HG03342 (cell line): ENCODE results near the gene ABCC3.

Source experiments
- ATAC-seq: cut with Tn5 transposase; IDR thresholded peaks from one replicate; pipeline ENCODE4 v1.9.1; 2021; ENCODE audit warnings: mild to moderate bottlenecking, moderate library complexity; ENCODE audit not compliant: unreplicated experiment

Gene ABCC3

DNA sequence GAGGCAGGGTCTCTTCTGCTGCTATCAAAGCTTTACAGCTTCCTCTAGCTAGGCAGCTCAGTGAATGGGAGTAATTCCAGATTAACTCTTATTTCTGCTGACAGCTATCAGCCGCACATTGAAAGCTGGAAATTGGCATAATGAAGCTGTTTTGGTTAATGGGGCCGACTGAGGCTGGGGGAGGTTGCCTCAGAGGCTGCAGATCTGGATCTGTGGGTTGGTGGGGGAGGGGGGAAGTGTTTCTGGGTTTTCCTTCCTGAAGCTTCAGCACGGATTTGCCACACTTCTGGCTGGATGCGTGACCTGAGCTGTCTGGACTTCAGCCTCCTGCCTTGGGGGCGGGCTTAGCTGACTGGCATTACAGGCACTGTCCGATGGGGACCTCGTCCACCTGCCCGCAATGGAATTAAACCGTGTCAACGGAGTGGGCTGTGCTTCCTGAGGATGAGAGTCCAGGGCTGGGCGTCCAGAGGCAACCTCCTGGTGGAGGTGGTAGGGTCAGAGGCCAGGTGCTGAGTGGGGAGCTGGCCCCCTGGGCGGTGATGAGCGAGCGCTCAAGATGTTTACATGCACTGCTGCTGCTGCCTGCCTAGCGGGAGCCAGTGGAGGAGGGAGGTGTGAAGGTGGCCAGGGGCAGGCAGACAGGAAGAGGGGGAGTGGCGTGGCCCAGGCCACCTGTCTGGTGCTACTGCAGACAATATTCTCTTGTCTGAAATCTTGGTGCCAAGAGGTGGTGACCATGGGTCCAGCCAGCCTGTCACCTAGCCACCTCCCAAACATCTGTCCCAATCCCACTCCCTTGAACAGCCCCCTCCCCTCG, 6.7 kb upstream of the ABCC3 start:
- no peak for ATAC-seq

DNA sequence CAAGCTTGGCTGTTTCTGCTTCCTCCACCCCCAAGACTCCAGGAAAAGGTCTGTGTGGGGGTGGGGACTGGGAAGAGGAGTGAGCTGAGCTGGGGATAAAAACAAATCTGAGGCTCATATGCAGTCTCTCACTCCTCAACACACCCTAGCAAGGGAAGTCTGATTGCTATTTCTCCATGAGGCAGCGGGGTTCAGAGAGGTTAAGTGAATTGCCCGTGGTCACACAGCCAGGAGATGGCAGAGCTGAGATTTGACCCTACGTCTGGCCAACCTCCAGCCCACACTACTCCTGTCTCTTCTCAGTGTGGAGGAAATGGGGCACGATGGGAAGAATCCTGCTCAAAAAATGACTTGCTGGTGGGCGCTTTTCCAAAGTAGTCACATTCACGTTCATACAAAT, 4.8 kb upstream of the ABCC3 start:
- ATAC-seq: no peak

DNA sequence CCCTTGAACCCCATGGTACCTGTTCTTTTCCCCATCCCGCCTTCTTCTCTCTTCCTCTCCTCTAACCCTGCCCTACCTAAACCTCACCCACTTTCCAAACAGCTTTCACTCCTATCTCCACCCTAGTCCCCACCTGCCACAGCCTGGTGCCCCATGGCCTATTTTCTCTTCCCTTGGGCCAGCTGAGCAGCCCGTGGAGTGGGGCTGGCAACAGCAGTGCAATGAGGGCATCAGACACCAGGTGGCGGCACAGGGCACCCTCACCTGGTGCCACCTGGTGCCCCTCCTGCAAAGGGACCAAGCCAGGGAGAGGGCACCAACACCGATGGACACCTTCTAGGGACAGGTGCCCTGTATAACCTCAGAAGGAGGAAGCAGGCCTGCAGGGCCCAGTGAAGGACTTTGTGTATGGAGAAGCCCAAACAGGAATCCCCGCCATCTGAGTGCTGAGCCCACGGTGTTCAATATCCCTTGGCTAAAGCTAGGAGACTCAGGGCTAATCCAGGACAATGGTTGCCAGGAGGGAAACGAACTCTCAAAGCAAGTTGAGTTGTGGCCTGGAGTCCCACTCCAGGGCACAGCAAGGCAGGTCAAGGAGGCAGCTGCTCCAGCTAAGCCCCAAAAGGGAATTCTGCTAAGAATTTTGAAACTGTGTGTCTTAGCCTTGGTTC, 4.0 kb upstream of the ABCC3 start:
- no peak for ATAC-seq

DNA sequence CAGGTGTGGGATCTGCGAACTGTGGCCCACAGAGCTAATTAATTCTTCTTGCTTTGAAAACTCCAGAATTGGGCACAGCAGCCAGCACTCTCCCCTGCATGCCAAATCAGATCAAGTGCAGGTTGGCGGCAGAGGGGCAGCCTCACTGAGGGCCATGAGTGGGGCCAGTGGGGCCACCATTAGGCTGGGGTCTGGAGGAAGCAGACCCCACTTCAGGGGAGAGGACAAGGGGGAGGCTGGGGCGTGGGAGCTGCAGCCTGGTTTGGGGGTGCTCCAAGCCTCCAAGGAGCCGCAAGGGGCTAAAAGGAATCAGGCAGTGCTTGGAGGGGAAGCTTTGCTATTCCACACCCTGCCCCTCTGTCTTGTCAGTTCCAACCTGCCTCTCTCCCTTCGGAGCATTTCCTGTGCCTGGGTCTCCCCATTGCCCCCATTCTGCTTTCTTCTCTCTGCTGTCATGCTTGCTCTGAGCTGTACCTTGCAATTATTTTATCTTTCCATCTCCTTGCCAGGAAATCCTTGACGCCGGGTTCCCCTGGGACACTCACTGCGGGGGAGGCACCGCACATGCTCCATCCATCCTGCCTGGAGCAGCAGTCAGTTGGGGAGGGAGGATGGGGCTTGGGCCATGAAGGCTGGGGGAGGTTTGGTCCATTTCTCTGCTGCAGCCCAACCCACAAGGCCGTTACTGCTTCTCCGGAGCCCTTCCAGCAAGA, 3.3 kb upstream of the ABCC3 start:
- no peak for ATAC-seq

DNA sequence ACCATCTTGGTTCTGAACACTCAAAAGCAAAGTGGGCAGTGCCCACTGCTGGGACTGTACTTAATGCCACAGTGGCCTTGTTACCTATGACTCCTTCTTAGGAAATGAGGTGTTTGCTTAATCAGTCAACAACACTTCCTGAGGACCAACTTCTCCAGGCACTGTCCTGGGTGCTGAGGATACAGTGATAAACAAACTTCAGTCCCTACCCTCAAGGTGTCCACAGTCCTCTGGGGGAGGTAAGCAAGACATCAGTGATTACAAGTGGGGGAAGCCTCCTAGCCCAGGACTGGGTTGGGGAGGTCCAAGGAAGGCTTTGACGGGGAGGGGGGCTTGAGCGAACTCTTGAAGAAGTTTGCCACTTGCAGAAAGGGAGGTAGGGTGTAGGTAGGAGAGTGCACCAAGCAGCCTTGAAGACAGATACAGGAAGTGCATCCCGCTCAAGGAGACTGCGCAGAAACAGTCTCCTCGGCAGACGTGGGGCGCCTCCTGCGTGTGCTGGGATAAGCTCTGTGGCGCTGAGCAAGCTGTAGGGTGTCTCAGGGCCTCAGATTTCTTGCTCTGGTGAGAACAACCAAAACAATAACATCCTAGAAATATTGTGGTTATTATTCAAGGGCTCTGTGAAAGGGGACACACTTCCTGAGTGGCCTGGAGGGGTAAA, 2.6 kb upstream of the ABCC3 start:
- no peak for ATAC-seq

DNA sequence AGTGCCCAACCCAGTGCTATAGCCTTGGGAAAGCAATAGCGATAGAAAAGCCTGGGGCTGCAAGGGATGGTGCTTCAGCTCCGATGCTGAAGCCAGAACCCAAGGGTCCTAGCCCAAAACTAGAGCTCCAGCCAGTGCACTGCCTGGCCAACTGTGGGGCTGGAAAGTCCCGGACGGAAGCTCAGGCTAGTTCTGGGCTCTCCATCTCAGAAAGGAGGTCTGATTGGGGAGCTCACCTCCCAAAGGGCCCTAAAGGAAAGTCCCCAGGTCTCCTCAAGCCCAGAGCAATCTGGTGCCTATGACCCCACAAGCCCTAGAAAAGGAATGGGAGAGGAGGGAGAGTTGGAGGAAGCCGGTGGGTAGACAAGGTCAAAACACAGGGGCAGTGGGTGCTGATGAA, 2.0 kb upstream of the ABCC3 start:
- ATAC-seq: no peak

DNA sequence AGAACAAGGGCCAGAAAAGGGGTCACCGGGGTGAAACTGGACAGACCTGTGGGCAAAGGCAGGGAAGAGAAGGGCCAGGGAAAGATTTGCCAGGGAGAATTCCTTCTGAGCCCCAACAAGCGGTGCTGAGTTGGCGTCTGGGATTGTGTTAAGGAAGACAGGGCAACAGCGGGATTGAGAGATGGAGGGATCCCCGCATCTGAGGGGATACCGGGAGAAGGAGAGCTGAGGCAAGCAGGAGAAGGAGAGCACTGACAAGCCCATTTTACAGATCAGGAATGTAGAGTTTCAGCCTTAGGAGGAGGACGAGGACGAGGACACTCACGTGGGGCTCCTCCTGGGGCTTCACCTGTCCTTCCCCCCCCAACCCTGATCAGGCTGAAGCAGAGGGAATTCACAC, 998 bp upstream of the ABCC3 start:
- ATAC-seq: no peak

DNA sequence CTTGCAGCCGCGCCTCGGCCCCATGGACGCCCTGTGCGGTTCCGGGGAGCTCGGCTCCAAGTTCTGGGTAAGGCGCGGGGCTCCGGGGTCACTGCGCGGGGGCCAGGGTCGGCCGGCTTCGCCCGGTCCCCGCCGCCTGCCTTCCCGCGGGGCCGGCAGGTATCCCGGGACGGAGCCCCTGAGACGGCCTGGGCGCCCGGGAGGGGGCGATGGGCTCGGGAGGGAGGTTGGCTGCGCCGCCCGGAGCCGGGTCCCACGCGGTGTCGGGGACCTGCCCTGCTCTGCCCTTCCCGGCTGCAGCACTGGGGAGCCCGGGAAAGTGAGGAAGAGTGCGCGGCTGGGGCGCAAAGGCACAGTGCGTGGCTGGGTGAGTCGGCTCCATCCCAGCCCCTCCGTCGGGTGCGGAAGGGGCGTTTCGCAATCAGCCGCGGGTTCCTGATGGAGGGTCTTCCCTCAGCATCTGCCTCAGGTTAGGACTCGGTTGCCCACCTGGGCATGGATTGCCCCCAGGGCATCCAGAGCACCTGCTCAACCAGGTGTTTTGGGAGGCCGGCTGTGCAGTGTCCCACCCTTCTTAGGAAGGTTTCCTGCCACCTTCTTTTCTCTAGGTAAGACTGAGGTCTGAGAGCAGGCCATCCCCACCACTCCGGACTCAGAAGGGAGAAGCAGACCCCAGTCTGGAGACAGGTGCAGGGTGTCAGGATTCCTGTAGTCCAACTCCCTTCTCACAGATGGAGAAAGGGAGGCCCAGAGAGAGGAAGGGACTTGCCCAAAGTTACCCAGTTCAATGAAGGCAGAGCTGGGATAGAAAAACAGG, 442 bp downstream of the ABCC3 start:
- ATAC-seq: no peak

DNA sequence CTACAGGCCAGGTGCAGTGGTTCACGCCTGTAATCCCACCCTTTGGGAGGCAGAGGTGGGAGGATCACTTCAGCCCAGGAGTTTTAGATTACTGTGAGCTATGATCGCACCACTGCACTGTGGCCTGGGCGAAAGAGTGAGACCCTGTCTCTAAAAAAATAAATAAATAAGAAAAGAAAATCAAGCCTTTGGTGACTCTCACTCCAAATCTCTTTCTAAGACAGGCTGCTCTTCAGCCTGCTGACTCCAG, 976 bp downstream of the ABCC3 start:
- no peak for ATAC-seq

DNA sequence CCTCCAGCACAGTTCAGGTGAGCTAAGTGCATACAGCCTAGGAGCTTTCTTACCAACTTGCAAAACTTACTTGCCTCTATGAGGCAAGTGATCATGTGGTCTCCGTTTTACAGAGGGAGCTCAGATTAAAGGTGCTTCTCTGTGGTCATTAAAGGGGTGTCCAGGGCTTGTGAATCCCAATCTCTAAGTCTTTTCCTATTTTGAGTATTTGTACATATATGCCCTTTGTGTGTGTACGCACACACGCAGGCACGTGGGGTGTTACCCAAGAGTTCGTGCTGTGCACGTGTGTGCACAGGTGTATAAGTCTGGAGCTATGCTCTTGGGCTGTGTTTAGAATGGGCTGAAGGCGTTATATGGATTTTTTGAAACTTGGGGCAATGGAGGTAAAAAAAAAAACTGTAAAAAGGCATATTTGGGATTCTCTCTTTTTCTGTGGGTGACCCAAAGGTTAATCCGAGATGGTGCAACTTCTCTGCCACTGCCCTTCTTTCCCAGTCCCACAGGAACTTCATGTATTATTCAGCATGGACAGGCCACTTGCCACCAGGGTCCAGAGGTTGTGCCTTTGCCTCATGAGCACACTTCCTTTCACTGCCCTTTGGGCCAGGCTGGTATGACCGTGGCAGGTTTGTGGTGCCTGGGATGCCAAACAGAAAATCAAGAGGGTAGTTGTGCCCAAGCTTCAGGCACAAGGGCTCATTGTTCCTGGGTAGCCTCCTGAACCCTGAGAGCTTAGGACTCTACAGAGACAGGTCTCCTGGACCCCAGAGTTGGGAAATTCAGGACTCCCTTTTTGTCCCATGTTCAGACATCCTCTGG, 1.5 kb downstream of the ABCC3 start:
- no peak for ATAC-seq

DNA sequence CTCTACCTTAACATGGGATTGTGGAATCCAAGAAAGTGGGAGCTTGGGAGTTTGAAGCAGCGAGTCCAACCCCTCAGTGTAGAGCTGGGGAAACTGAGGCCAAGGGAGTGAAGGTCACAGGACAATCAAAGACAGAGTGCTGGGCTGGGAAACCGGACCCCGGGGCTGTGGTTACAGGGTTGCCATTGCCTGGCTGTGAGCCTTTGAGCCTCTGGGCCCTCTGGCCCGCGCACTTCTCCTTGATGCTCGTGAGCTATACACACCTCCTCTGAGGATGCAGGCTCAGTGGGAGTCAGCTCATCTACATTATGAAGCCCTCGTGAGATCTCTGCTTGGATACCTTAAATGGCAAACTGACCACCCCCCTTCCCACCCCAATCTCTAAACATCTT, 2.1 kb downstream of the ABCC3 start:
- no peak for ATAC-seq

DNA sequence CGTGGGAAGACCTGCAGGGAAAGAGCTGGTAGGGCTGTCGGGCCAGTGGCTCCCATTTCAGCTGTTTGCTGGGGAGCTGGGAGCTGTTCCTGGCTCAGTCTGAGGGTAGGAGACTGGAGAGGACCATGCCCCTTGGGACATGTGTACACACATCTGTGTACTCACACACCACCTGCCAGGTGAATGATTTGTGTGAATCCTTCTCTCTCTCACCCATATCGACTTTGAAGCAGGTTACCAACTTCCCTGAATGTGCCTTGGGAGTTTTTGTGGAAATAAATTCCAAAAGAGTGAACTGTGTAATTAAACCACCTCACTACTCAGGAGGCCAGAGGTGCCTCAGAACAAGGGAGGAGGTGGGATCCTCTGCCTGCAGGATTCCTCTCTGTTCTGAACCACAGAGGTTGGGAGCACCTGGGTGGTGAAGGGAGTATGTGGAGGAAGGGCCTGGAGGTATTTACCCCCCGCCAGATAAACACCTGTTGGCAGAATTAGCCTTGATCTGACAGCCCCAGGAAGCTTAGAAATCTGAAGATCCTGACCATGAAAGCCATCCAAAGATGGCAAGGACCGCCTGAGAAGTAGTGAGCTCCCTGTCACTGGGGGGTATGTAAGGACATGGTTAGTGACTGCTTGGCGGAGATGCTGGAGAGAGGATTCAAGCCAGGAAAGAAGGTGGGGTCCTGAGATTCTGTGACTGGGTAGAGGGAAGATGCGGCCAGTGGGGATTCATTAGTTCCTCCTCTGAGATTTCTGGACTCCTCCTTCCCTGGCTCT, 3.3 kb downstream of the ABCC3 start:
- ATAC-seq: no peak

DNA sequence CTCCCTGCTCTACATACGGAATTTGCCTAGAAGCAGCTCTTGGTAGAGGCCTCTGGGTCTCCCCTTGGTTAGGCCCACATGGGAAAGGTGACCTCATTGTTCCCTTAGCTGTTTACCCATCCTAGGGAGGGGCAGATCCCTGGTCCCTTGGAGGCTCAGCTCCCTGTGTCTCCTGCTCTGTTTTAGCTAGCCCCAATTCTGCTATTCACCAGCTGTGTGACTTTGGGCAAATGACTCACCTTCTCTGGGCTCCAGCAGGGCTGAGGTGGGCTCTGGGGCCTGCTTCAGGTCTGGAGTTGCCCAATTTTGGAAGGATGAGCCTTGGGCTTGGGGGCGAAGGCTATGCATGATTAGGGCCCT, 3.9 kb downstream of the ABCC3 start:
- ATAC-seq: no peak

DNA sequence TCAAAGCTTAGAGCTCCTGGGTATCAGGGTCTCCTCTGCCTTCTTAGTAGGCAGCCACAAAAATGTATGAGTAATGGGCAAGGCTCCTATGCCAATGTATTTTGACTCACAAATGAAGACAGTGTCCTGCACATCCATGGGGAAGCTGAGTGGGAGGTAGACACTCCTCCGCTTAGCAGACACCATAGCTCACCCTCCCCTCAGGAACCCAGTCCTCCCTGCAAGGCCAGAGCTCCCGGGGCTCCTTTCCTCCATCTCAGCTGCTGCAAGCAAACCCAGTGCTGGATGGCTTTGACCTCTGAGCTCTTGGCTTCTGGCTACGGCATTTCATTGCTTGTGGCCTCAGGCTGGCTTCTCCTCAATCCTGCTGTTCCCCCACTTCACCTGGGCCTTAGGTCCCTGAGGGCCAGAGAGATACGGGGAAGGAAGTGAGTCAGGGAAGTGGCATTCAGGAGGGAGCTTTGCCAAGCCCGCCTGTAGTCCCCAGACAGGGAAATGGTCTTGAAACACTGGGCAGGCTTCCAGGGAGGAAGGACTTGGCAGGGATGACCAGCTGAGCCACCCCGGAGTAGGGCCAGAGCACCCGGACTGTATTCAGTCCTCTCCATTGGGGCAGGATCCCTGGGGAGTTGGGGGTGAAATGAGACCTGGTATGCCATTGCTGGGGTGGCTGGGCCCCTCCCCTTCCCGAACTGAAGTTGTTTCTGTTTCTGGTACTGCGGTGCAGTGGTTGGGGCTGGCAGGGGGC, 4.5 kb downstream of the ABCC3 start:
- no peak for ATAC-seq

DNA sequence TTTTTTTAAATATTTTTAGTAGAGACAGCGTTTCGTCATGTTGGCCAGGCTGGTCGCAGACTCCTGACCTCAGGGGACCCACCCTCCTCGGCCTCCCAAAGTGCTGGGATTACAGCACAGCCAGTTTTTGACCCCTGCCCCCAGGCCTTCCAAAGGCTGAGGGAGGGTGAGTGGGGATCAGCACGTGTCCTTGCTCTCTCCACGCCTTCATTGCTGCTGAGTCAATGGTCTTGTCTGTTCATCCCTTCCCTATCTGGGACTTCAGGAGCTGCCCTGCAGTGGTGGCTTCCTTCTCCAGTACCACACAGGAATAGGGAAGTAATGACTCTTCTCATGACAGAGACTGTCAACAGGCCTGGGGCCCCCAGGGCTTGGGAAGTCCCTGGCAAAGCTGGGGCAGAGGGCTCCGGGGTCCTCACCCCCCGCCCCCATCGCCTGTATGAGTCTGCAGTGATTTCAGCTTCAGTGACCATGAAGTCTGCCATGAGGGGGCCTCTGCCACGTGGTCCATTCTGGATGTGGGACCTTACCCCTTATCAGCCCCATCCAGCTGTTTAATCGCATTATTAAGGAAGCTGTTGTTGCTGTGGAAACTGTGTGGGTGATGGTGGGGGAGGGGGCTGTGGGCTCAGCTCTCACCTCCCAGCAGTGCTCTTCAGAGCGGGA, 6.1 kb downstream of the ABCC3 start:
- ATAC-seq: no peak

DNA sequence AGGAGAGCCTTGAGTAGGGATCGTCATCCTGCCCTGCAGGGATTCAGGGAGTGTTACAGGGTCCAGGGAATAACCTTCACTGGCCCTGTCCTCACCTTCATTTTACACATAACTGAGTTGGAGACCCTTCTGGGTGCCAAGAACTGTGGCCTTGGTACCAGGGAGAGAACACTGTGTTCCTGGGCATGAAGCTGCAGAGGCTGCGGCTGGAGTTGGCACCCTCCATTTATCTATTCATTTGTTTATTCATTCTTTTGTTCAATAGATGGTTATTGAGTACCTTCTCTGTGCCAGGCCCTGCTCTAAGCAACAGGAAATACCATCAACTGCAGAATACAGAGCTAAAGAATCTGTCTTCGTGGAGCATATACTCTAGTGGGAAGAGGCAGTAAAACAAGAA, 6.7 kb downstream of the ABCC3 start:
- ATAC-seq: no peak

DNA sequence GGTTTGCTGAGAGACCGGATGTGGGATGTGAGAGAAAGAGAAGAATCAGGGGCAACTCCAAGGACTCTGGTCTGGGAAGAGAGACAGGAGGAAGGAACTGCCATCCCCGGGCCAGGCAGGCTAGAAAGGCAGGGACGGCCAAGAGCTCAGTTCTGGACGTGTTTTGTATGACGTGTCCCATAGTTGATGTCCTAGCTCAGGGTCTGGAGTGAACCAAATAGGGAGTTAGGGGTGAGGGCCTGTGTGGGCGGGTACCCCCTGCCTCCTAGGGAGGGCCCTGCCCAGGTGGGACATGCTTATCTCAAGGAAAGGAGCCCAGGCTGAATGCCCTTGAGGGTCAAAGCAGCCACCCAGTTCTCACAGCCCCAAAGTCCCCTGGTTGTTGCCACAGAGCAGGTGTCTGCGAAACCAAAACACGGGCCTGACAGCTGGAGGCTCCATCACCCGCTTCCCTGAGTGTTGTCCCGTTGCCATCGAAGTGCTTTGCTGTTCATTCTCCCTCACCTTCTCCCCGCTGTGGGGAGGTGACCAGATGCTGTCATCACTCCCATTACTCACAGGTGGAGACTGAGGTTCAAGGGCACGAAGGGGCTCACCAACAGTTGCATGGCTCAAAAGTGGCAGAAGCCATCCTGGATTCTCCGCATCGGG, 7.5 kb downstream of the ABCC3 start:
- no peak for ATAC-seq
